Epithelial cell of proximal tubule (primary cell): ENCODE measurements around the gene ZNF524. TPM values are rescaled to one million over a fixed set of nuclear protein-coding genes. Genes with fewer than 3 reads are reported as not detected.

Experiments
- DNase-seq: peaks from one replicate; pipeline ENCODE4 v3.0.0-alpha.2; 2011; ENCODE audit warnings: low read depth
- H3K4me3 ChIP-seq: 2 replicates; pipeline ENCODE4 v1.5.1; 2011; ENCODE audit warnings: low read depth, mild to moderate bottlenecking, low read length
- total RNA-seq: library from RNA; depleted of rRNA; stranded (reverse); fragments of >200 nt; gene quantifications from 2 replicates; pipeline ENCODE4 v1.2.3, GENCODE V29; 2015
- TF ChIP-seq, protein P1 (sequence below): conservative IDR thresholded peaks from 2 replicates; pipeline ENCODE4 v1.5.1; 2012; ENCODE audit warnings: low read depth, mild to moderate bottlenecking, low read length

Gene ZNF524
- total RNA-seq, 1 donor from 2014 or later, result 18.0 TPM

DNA sequence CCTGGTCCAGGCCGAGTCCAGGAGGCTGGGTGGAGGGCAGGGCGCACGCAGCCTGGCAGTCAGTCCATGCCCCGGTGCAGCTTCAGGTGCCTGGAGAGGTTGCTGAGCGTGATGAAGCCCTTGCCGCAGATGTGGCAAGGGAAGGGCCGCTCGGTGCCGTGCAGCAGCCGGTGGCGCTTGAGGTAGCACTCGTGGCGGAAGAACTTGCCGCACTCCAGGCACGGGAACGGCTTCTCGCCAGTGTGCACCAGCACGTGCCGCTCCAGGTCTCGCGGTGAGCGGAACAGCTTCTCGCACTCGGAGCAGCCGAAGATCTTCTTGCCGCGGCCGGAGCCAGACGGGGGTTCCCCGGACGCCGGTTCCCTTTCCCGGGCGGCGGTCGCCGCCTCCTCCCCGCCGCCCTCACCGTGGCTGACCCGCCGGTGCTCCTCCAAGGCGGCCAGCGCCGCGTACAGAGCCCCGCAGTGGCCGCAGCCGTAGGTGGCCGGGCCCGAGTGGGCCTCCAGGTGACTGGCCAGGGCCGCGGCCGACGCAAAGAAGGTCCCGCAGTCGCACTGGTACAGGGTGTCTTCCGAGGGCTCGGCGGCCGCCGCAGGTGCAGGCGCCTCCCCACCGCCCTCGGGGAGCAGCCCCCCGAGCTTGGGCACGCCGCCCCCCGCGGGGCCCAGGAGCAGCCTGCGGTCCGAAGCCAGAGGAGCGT lies 7.5 kb upstream of the ZNF524 start:
- DNase-seq, result no peak
- TF ChIP-seq, protein P1, sequence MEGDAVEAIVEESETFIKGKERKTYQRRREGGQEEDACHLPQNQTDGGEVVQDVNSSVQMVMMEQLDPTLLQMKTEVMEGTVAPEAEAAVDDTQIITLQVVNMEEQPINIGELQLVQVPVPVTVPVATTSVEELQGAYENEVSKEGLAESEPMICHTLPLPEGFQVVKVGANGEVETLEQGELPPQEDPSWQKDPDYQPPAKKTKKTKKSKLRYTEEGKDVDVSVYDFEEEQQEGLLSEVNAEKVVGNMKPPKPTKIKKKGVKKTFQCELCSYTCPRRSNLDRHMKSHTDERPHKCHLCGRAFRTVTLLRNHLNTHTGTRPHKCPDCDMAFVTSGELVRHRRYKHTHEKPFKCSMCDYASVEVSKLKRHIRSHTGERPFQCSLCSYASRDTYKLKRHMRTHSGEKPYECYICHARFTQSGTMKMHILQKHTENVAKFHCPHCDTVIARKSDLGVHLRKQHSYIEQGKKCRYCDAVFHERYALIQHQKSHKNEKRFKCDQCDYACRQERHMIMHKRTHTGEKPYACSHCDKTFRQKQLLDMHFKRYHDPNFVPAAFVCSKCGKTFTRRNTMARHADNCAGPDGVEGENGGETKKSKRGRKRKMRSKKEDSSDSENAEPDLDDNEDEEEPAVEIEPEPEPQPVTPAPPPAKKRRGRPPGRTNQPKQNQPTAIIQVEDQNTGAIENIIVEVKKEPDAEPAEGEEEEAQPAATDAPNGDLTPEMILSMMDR, result no peak
- H3K4me3 ChIP-seq, result no peak overlapping the region

DNA sequence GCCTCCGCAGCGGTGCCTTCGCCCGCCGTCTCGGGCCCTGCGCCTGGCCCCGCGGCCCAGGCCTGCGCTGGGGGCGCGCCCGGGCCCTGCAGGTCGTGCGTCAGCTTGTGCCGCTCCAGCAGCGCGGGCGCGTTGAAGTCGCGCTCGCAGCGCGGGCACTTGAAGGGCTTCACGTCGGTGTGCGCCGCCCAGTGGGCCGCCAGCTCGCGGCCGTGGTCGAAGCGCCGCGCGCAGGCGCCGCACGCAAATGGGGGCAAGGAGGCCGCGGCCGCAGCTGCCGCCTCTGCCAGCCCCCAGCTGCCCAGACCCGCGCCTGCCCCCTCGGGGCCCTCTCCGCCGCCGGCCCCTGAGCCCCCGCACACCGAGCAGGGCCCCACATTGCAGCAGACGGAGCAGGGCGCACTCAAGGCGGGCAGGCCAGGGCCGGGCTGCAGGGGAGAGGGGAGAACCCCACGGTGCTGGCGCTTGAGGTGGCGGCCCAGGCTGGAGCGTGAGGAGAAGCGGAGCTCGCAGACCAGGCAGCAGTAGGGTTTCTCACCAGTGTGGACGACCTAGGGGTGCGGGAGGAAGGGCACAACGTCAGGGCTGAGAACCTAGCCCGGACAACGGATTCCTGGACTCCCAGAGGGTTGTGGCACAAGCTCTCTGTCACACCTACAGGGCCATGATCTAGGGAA lies 6.9 kb upstream of the ZNF524 start:
- no peak for DNase-seq
- no peak overlapping the region for H3K4me3 ChIP-seq
- TF ChIP-seq, protein P1, result no peak

DNA sequence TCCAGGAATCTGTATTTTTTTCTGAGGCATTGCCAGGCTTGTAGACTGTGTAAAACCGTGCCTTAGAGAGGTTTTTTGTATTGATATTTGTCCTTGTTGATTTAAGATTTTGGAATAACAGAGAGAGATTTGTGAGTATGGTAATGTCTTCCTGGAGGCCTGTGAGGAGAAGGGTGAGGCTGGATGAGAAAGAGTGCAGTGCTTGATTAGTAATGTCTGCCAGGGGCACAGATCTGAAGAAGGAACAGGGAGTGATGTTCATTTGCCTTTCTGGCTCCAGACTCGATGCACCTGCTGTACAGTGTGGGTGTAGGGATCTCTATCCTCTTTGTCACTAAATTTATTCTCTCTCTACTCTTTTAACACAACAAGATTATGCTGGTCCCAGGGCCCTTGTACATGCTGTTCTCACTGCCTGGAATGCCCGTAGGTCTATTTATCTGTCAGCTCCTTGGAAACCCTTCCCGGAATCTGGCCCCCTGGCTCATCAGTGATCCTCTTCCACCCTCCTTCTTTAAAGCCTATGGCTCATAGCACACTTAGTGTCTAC lies 5.0 kb upstream of the ZNF524 start:
- TF ChIP-seq, protein P1, result no peak
- no peak for DNase-seq
- H3K4me3 ChIP-seq, result no peak overlapping the region

DNA sequence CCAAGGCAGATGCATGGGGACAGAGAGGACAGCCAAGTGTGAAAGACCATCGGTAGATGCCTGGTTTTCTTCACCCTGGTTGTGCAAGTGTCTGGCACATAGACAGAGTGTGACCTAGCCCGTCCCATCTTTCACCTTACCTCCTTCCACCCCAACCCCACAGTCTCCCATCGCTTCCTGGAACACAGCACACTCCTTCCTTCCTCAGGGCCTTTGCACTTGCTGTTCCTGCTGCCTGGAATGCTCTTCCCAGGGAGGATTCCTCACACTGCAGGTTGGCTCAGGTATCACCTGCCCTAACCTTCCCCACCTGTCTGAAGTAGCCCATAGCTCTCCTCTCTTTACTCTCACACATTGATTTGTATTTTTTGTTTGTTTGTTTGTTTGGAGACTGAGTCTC lies 3.8 kb upstream of the ZNF524 start:
- H3K4me3 ChIP-seq, result no peak overlapping the region
- TF ChIP-seq, protein P1, result no peak

DNA sequence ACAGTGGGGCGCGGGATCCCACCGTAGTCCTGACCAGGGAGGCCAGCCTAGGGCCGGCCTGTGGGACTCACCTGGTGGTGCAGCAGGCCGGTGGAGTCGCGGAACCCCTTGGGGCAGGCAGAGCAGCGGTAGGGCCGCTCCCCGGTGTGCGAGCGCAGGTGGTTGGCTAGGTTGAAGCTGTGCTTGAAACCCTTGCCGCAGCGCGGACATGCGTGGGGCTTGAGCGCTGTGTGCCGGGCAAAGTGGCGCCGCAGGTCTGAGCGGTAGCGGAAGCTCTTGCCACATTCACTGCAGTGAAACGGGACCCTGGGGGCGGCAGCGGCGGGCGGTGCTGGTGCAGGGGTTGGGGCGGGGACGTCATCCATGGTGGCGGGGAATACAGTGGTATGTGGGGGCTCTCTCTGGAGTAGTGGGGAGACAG lies 2.6 kb upstream of the ZNF524 start:
- no peak overlapping the region for H3K4me3 ChIP-seq
- TF ChIP-seq, protein P1, result no peak
- DNase-seq, result no peak

More for the DNA sequence above, 3.8 kb upstream of the ZNF524 start:
- DNase-seq, result no peak

DNA sequence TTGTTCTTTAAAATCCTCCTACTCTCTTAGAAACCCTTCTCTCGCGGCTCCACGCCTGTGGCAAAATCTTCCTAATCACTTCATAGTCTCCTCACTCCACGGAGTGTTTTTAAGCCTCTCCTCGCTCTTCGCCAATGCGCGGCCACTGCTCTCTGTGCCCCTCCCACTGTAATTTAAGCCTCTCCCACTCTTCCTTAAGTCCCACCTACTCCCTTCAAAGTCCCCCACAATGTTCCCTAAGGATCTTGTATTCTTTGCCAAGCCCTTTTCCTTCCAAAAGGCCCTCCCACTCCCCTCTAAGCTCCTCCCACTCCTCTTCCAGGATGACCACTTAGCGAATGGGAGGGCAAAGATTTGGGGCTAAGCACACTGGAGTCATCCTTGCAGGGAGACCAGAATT lies 2.1 kb upstream of the ZNF524 start:
- no peak for DNase-seq
- no peak overlapping the region for H3K4me3 ChIP-seq
- TF ChIP-seq, protein P1, result no peak
